ENCODE data around the gene SMC5.
A peak's percentile ranks its signal among the peaks of the same experiment; 100 is the strongest.

The SMC5 gene

GRCh38 chr9:70262948-70263347 is 4.2 kb downstream of the SMC5 start:
- Histone ChIP-seq H3K4me3 (ENCODE audit: low read length) (no peak overlapping the region), H3K9me3 (ENCODE audit: insufficient read depth, low read depth, low read length) (no peaks in the 10 kb centered on the region), H3K36me3 (ENCODE audit: insufficient read depth, low read length) (peaks cover 65% of the 10 kb centered on the region), H3K4me1 (ENCODE audit: insufficient read depth, low read length) (peaks cover 21% of the 10 kb centered on the region), H3K9ac (ENCODE audit: low read depth, low read length) (no peak overlapping the region), H3K27me3 (ENCODE audit: insufficient read depth, low read length) (no peaks in the 10 kb centered on the region), H3K27ac (ENCODE audit: low read depth, low read length) (peak overlapping the region; percentile 26; the same call in 1 of the 2 replicates)
- 94% methylated on average over 5 of the region's 6 CpGs for WGBS

- Histone ChIP-seq H3K27me3 (ENCODE audit: insufficient read depth, low read length) (no peaks in the 10 kb centered on the region), H3K4me3 (ENCODE audit: low read length) (no peak overlapping the region), H3K9ac (ENCODE audit: low read depth, low read length) (no peak overlapping the region), H3K4me1 (ENCODE audit: insufficient read depth, low read length) (peaks cover 17% of the 10 kb centered on the region), H3K9me3 (ENCODE audit: insufficient read depth, low read depth, low read length) (no peaks in the 10 kb centered on the region), H3K27ac (ENCODE audit: low read depth, low read length) (no peak overlapping the region), H3K36me3 (ENCODE audit: insufficient read depth, low read length) (peaks cover 68% of the 10 kb centered on the region)
- WGBS: 67% methylated on average over 1 of the region's 1 CpG
Observed at GRCh38 chr9:70263421-70263820, 4.6 kb downstream of the SMC5 start.

- H3K36me3 ChIP-seq (ENCODE audit: insufficient read depth, low read length): peaks cover 64% of the 10 kb centered on the region
- H3K4me3 ChIP-seq (ENCODE audit: low read length): no peak overlapping the region
- no peaks in the 10 kb centered on the region for H3K9me3 ChIP-seq (ENCODE audit: insufficient read depth, low read depth, low read length)
- H3K27ac ChIP-seq (ENCODE audit: low read depth, low read length): no peak overlapping the region
- no peak overlapping the region for H3K9ac ChIP-seq (ENCODE audit: low read depth, low read length)
- no peaks in the 10 kb centered on the region for H3K27me3 ChIP-seq (ENCODE audit: insufficient read depth, low read length)
- H3K4me1 ChIP-seq (ENCODE audit: insufficient read depth, low read length): no peaks in the 10 kb centered on the region
- 88% methylated on average over 2 of the region's 2 CpGs for WGBS
Observed at GRCh38 chr9:70278305-70278704, 19.5 kb downstream of the SMC5 start.

GRCh38 chr9:70283848-70284247 is 25.1 kb downstream of the SMC5 start:
- peaks cover 96% of the 10 kb centered on the region for H3K36me3 ChIP-seq (ENCODE audit: insufficient read depth, low read length)
- H3K9me3 ChIP-seq (ENCODE audit: insufficient read depth, low read depth, low read length): no peaks in the 10 kb centered on the region
- 88% methylated on average over 1 of the region's 1 CpG for WGBS
- H3K4me1 ChIP-seq (ENCODE audit: insufficient read depth, low read length): no peaks in the 10 kb centered on the region
- H3K9ac ChIP-seq (ENCODE audit: low read depth, low read length): no peak overlapping the region
- no peaks in the 10 kb centered on the region for H3K27me3 ChIP-seq (ENCODE audit: insufficient read depth, low read length)
- no peak overlapping the region for H3K4me3 ChIP-seq (ENCODE audit: low read length)
- H3K27ac ChIP-seq (ENCODE audit: low read depth, low read length): no peak overlapping the region

- peaks cover 95% of the 10 kb centered on the region for H3K36me3 ChIP-seq (ENCODE audit: insufficient read depth, low read length)
- no peak overlapping the region for H3K27ac ChIP-seq (ENCODE audit: low read depth, low read length)
- H3K27me3 ChIP-seq (ENCODE audit: insufficient read depth, low read length): no peaks in the 10 kb centered on the region
- no peak overlapping the region for H3K4me3 ChIP-seq (ENCODE audit: low read length)
- no peaks in the 10 kb centered on the region; the same call in 1 of the 2 replicates for H3K9me3 ChIP-seq (ENCODE audit: insufficient read depth, low read depth, low read length)
- H3K4me1 ChIP-seq (ENCODE audit: insufficient read depth, low read length): no peaks in the 10 kb centered on the region
- H3K9ac ChIP-seq (ENCODE audit: low read depth, low read length): no peak overlapping the region
- 94% methylated on average over 3 of the region's 3 CpGs for WGBS
Observed at GRCh38 chr9:70285246-70285645, 26.5 kb downstream of the SMC5 start.

- Histone ChIP-seq H3K27me3 (ENCODE audit: insufficient read depth, low read length) (no peaks in the 10 kb centered on the region), H3K4me1 (ENCODE audit: insufficient read depth, low read length) (no peaks in the 10 kb centered on the region), H3K9me3 (ENCODE audit: insufficient read depth, low read depth, low read length) (peaks cover 2% of the 10 kb centered on the region; the same call in 1 of the 2 replicates), H3K9ac (ENCODE audit: low read depth, low read length) (no peak overlapping the region), H3K36me3 (ENCODE audit: insufficient read depth, low read length) (peaks cover 95% of the 10 kb centered on the region), H3K4me3 (ENCODE audit: low read length) (no peak overlapping the region), H3K27ac (ENCODE audit: low read depth, low read length) (no peak overlapping the region)
- 89% methylated on average over 2 of the region's 4 CpGs for WGBS
Observed at GRCh38 chr9:70285981-70286598, 27.3 kb downstream of the SMC5 start.

- Histone ChIP-seq H3K27me3 (ENCODE audit: insufficient read depth, low read length) (no peaks in the 10 kb centered on the region), H3K9ac (ENCODE audit: low read depth, low read length) (no peak overlapping the region), H3K9me3 (ENCODE audit: insufficient read depth, low read depth, low read length) (peaks cover 21% of the 10 kb centered on the region; the same call in 1 of the 2 replicates), H3K27ac (ENCODE audit: low read depth, low read length) (no peak overlapping the region), H3K4me1 (ENCODE audit: insufficient read depth, low read length) (no peaks in the 10 kb centered on the region), H3K4me3 (ENCODE audit: low read length) (no peak overlapping the region), H3K36me3 (ENCODE audit: insufficient read depth, low read length) (peaks cover 83% of the 10 kb centered on the region)
- 91% methylated on average over 3 of the region's 3 CpGs for WGBS
Observed at GRCh38 chr9:70290626-70291025, 31.8 kb downstream of the SMC5 start.

- H3K9me3 ChIP-seq (ENCODE audit: insufficient read depth, low read depth, low read length): peaks cover 21% of the 10 kb centered on the region; the same call in 1 of the 2 replicates
- no peak overlapping the region for H3K27ac ChIP-seq (ENCODE audit: low read depth, low read length)
- WGBS: 100% methylated on average over 1 of the region's 1 CpG
- H3K4me3 ChIP-seq (ENCODE audit: low read length): no peak overlapping the region
- no peaks in the 10 kb centered on the region for H3K27me3 ChIP-seq (ENCODE audit: insufficient read depth, low read length)
- peaks cover 75% of the 10 kb centered on the region for H3K36me3 ChIP-seq (ENCODE audit: insufficient read depth, low read length)
- H3K4me1 ChIP-seq (ENCODE audit: insufficient read depth, low read length): no peaks in the 10 kb centered on the region
- H3K9ac ChIP-seq (ENCODE audit: low read depth, low read length): no peak overlapping the region
Observed at GRCh38 chr9:70291446-70291845, 32.7 kb downstream of the SMC5 start.

GRCh38 chr9:70292253-70292652 is 33.5 kb downstream of the SMC5 start:
- Histone ChIP-seq H3K36me3 (ENCODE audit: insufficient read depth, low read length) (peaks cover 75% of the 10 kb centered on the region), H3K4me1 (ENCODE audit: insufficient read depth, low read length) (no peaks in the 10 kb centered on the region), H3K9me3 (ENCODE audit: insufficient read depth, low read depth, low read length) (peaks cover 21% of the 10 kb centered on the region; the same call in 1 of the 2 replicates), H3K9ac (ENCODE audit: low read depth, low read length) (no peak overlapping the region), H3K4me3 (ENCODE audit: low read length) (no peak overlapping the region), H3K27ac (ENCODE audit: low read depth, low read length) (no peak overlapping the region), H3K27me3 (ENCODE audit: insufficient read depth, low read length) (no peaks in the 10 kb centered on the region)
- no CpG with 5 or more reads among the region's 1 CpG for WGBS

GRCh38 chr9:70293214-70293613 is 34.4 kb downstream of the SMC5 start:
- Histone ChIP-seq H3K4me1 (ENCODE audit: insufficient read depth, low read length) (no peaks in the 10 kb centered on the region), H3K36me3 (ENCODE audit: insufficient read depth, low read length) (peaks cover 74% of the 10 kb centered on the region), H3K9ac (ENCODE audit: low read depth, low read length) (no peak overlapping the region), H3K9me3 (ENCODE audit: insufficient read depth, low read depth, low read length) (peaks cover 21% of the 10 kb centered on the region; the same call in 1 of the 2 replicates), H3K27me3 (ENCODE audit: insufficient read depth, low read length) (no peaks in the 10 kb centered on the region), H3K27ac (ENCODE audit: low read depth, low read length) (no peak overlapping the region), H3K4me3 (ENCODE audit: low read length) (no peak overlapping the region)
- 92% methylated on average over 1 of the region's 1 CpG for WGBS

GRCh38 chr9:70297141-70297540 is 38.4 kb downstream of the SMC5 start:
- no peak overlapping the region for H3K4me3 ChIP-seq (ENCODE audit: low read length)
- H3K27ac ChIP-seq (ENCODE audit: low read depth, low read length): no peak overlapping the region
- WGBS: 93% methylated on average over 1 of the region's 1 CpG
- no peaks in the 10 kb centered on the region for H3K4me1 ChIP-seq (ENCODE audit: insufficient read depth, low read length)
- H3K9ac ChIP-seq (ENCODE audit: low read depth, low read length): no peak overlapping the region
- no peaks in the 10 kb centered on the region for H3K27me3 ChIP-seq (ENCODE audit: insufficient read depth, low read length)
- peaks cover 8% of the 10 kb centered on the region; the same call in 1 of the 2 replicates for H3K9me3 ChIP-seq (ENCODE audit: insufficient read depth, low read depth, low read length)
- H3K36me3 ChIP-seq (ENCODE audit: insufficient read depth, low read length): peaks cover 78% of the 10 kb centered on the region
